NCI-H226 (cell line): ENCODE measurements around the gene IGSF22.
"Not testable (repeated sequence)": the region's sequence is repeated elsewhere in the genome, so short reads cannot be mapped to it uniquely, and the experiment has no call there.

Experiments used
- DNase-seq: peaks from one replicate; pipeline ENCODE4 v3.0.0-alpha.2; 2015

IGSF22 gene

GRCh38 chr11:18709414-18709813, 16.6 kb downstream of the IGSF22 start:
- no peak for DNase-seq

GRCh38 chr11:18707811-18708340, 18.1 kb downstream of the IGSF22 start:
- DNase-seq: no peak

- no peak for DNase-seq
These were observed 19.4 kb downstream of the IGSF22 start for GRCh38 chr11:18706330-18707243.

GRCh38 chr11:18705651-18706281, 20.2 kb downstream of the IGSF22 start:
- DNase-seq: no peak

- no peak for DNase-seq
These were observed 21.3 kb downstream of the IGSF22 start for GRCh38 chr11:18704698-18705097.

- DNase-seq: no peak
These were observed 21.8 kb downstream of the IGSF22 start for GRCh38 chr11:18704045-18704645.

- no peak for DNase-seq
These were observed 22.8 kb downstream of the IGSF22 start for GRCh38 chr11:18703001-18703763.

GRCh38 chr11:18701614-18702216, 24.3 kb downstream of the IGSF22 start:
- no peak for DNase-seq

- no peak for DNase-seq
These were observed 25.1 kb downstream of the IGSF22 start for GRCh38 chr11:18700872-18701271.

- DNase-seq: peak; percentile 44
These were observed 25.6 kb downstream of the IGSF22 start for GRCh38 chr11:18700375-18700774.

- no peak for DNase-seq
These were observed 26.1 kb downstream of the IGSF22 start for GRCh38 chr11:18699848-18700261.

- no peak for DNase-seq
These were observed 26.8 kb downstream of the IGSF22 start for GRCh38 chr11:18699269-18699596.

GRCh38 chr11:18698341-18699268, 27.4 kb downstream of the IGSF22 start, which contains the start of gene TMEM86A:
TSS of gene TMEM86A (plus strand) at chr11:18698779. CDS start at chr11:18698887, 108 bp downstream.
- peak; percentile 79 for DNase-seq

- DNase-seq: no peak
These were observed 28.4 kb downstream of the IGSF22 start for GRCh38 chr11:18697576-18697975.

GRCh38 chr11:18696638-18697225, 29.3 kb downstream of the IGSF22 start:
- peak; percentile 55 for DNase-seq

GRCh38 chr11:18692941-18693760, 32.8 kb downstream of the IGSF22 start:
- DNase-seq: no peak

GRCh38 chr11:18691467-18692140, 34.4 kb downstream of the IGSF22 start:
- DNase-seq: not testable (repeated sequence)

- no peak for DNase-seq
These were observed 41.7 kb downstream of the IGSF22 start for GRCh38 chr11:18684267-18684666.

- DNase-seq: no peak
These were observed 43.5 kb downstream of the IGSF22 start for GRCh38 chr11:18682466-18682865.
